Neural progenitor cell (in vitro differentiated cells): ENCODE results near the gene GSTM3.

Source experiments
- CTCF ChIP-seq: fragments of 200-600 bp; sonication (generic); IDR thresholded peaks from 2 replicates; pipeline ENCODE4 v1.5.1; 2017; ENCODE audit warnings: antibody characterized with exemption, mild to moderate bottlenecking
- EZH2 ChIP-seq: fragments of 200-600 bp; sonication (generic); IDR thresholded peaks from 2 replicates; pipeline ENCODE4 v1.6.1; 2017; ENCODE audit warnings: antibody characterized with exemption, mild to moderate bottlenecking, moderate library complexity

GRCh38 chr1:109697066-109697465, 43.8 kb downstream of the GSTM3 start:
- no peak for TF ChIP-seq CTCF
- TF ChIP-seq EZH2: no peak
